Chondrocyte (in vitro differentiated cells): Measurements from ENCODE around the gene MYCBPAP. TPM values are rescaled to one million over a fixed set of nuclear protein-coding genes. Genes with fewer than 3 reads are reported as not detected.

Experiments
- DNase-seq: peaks from one replicate; pipeline ENCODE4 v3.0.0; 2021; ENCODE audit warnings: mixed read lengths, low spot score
- H3K27ac Mint-ChIP-seq: one replicate; pipeline ENCODE4 v1.8.0; 2021; ENCODE audit warnings: mild to moderate bottlenecking, moderate library complexity, mixed read lengths; ENCODE audit not compliant: unreplicated experiment
- H3K27me3 Mint-ChIP-seq: 2 replicates; pipeline ENCODE4 v1.8.0; 2021; ENCODE audit warnings: low read depth, mixed read lengths
- H3K36me3 Mint-ChIP-seq: 2 replicates; pipeline ENCODE4 v1.8.0; 2021; ENCODE audit warnings: low read depth, mixed read lengths
- H3K4me1 Mint-ChIP-seq: 2 replicates; pipeline ENCODE4 v1.8.0; 2021; ENCODE audit warnings: low read depth, mild to moderate bottlenecking, mixed read lengths
- H3K4me3 Mint-ChIP-seq: one replicate; pipeline ENCODE4 v1.8.0; 2021; ENCODE audit warnings: mild to moderate bottlenecking, moderate library complexity, mixed read lengths; ENCODE audit not compliant: unreplicated experiment
- H3K9me3 Mint-ChIP-seq: 2 replicates; pipeline ENCODE4 v1.8.0; 2021; ENCODE audit warnings: low read depth, mixed read lengths
- total RNA-seq: library from RNA; stranded (reverse); gene quantifications from 3 replicates; pipeline ENCODE4 v1.2.1, GENCODE V29; 2021
- TF ChIP-seq, protein P1 (sequence below): fragments of 200-600 bp; sonication (generic); IDR thresholded peaks from 2 replicates; pipeline ENCODE4 v1.5.0; 2021; ENCODE audit warnings: antibody characterized with exemption, mild to moderate bottlenecking, moderate library complexity

The MYCBPAP gene
- total RNA-seq, 1 donor from 2014 or later = 0.99 TPM

DNA sequence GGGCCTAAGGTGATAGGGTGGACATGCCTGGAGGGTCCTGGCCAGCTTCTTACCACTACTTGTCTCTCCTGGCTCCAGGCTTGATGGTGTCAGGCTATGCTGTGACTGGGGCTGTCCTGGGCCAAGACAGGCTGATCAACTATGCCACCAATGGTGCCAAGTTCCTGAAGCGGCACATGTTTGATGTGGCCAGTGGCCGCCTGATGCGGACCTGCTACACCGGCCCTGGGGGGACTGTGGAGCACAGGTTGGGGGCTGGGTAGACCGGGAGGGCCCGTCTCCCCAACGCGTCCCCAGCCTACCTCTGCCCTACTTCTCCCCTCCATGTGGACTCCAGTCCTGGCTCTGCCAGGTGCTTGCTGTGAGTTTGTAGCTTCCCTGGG is 43.2 kb downstream of the MYCBPAP start:
- H3K4me1 Mint-ChIP-seq = peaks cover 6% of the 10 kb centered on the region
- DNase-seq = no peak
- peaks cover 3% of the 10 kb centered on the region for H3K27me3 Mint-ChIP-seq
- TF ChIP-seq, protein P1, sequence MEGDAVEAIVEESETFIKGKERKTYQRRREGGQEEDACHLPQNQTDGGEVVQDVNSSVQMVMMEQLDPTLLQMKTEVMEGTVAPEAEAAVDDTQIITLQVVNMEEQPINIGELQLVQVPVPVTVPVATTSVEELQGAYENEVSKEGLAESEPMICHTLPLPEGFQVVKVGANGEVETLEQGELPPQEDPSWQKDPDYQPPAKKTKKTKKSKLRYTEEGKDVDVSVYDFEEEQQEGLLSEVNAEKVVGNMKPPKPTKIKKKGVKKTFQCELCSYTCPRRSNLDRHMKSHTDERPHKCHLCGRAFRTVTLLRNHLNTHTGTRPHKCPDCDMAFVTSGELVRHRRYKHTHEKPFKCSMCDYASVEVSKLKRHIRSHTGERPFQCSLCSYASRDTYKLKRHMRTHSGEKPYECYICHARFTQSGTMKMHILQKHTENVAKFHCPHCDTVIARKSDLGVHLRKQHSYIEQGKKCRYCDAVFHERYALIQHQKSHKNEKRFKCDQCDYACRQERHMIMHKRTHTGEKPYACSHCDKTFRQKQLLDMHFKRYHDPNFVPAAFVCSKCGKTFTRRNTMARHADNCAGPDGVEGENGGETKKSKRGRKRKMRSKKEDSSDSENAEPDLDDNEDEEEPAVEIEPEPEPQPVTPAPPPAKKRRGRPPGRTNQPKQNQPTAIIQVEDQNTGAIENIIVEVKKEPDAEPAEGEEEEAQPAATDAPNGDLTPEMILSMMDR = no peak
- H3K4me3 Mint-ChIP-seq = no peak overlapping the region
- peaks cover 12% of the 10 kb centered on the region for H3K36me3 Mint-ChIP-seq
- H3K27ac Mint-ChIP-seq = no peak overlapping the region
- H3K9me3 Mint-ChIP-seq = no peaks in the 10 kb centered on the region

DNA sequence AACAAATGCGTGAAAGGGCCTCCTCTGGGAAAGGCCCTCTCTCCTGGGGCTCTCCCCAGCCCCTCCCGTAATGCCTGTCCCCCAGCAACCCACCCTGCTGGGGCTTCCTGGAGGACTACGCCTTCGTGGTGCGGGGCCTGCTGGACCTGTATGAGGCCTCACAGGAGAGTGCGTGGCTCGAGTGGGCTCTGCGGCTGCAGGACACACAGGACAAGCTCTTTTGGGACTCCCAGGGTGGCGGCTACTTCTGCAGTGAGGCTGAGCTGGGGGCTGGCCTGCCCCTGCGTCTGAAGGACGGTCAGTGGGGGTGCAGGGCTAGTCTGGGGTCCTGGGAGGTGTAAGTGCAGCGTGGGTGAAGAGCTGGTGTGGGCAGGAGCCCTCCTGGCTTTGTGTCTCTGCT is 43.6 kb downstream of the MYCBPAP start:
- Mint-ChIP-seq H3K27me3 (peaks cover 3% of the 10 kb centered on the region), H3K36me3 (peaks cover 12% of the 10 kb centered on the region), H3K9me3 (no peaks in the 10 kb centered on the region), H3K4me1 (peaks cover 4% of the 10 kb centered on the region), H3K27ac (no peak overlapping the region), H3K4me3 (no peak overlapping the region)
- TF ChIP-seq, protein P1 = no peak
- no peak for DNase-seq

DNA sequence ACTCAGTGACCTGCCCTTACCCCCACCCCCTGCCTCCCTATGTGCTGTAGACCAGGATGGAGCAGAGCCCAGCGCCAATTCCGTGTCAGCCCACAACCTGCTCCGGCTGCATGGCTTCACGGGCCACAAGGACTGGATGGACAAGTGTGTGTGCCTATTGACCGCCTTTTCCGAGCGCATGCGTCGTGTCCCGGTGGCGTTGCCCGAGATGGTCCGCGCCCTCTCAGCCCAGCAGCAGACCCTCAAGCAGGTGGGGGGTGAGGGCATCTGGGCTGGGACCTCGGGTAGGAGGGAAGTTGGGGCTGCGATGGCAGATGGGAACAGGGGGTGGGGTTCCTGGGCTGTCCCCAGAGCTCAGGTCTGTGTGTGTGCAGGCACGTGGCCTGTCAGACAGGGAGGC is 46.0 kb downstream of the MYCBPAP start:
- Mint-ChIP-seq H3K27me3 (peaks cover 9% of the 10 kb centered on the region), H3K27ac (no peak overlapping the region), H3K4me1 (peaks cover under 1% of the 10 kb centered on the region), H3K9me3 (no peaks in the 10 kb centered on the region), H3K4me3 (no peak overlapping the region), H3K36me3 (peaks cover 12% of the 10 kb centered on the region)
- TF ChIP-seq, protein P1 = no peak
- DNase-seq = no peak

DNA sequence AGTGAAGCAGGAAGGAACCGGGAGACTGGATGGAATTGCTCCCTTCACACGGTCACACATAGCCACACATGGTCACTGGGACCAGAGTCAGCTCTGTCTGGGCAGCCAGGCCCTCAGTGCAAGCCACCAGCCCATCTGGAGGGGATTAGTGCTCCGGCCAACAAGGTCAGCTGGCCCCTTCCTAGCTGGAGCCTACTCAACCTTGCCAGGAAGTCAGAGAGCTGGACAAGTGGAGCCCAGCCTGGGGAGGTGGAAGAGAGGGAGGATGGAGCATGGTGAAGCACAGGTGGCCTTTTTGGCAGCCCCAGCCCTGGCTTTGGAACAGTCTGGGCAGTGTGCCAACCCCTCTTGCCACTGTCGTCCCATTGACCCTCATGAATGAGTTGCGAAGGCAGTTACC is 48.6 kb downstream of the MYCBPAP start:
- Mint-ChIP-seq H3K36me3 (peaks cover 9% of the 10 kb centered on the region), H3K27ac (no peak overlapping the region), H3K4me1 (peaks cover 9% of the 10 kb centered on the region), H3K9me3 (no peaks in the 10 kb centered on the region), H3K4me3 (no peak overlapping the region), H3K27me3 (peaks cover 16% of the 10 kb centered on the region)
- TF ChIP-seq, protein P1 = no peak
- no peak for DNase-seq

DNA sequence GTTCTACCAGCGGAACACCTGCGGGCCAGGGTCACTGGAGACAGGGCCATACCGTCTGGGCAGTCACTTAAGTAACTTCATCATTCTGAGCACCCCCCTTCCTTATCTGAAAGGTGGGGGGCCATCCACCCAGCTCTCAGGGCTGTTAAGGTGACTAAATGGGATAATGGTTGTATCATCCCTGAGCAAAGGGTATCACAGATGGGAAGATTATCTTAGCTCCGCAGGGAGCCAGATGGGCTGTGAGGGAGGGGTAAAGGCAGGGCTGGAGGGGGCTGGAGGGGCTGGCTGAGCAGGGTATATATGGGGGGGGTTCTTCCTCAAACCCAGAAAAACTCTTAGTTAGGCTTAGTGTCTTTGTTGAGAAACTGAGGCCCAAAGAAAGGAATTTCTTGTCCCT is 49.4 kb downstream of the MYCBPAP start:
- TF ChIP-seq, protein P1 = no peak
- H3K9me3 Mint-ChIP-seq = no peaks in the 10 kb centered on the region
- H3K36me3 Mint-ChIP-seq = peaks cover 9% of the 10 kb centered on the region
- peaks cover 14% of the 10 kb centered on the region for H3K4me1 Mint-ChIP-seq
- peaks cover 22% of the 10 kb centered on the region for H3K27me3 Mint-ChIP-seq
- DNase-seq = no peak
- H3K27ac Mint-ChIP-seq = no peak overlapping the region
- H3K4me3 Mint-ChIP-seq = no peak overlapping the region
